HG03558 (cell line): ENCODE data around the gene WNT5B.
"Not testable (repeated sequence)": the region's sequence is repeated elsewhere in the genome, so short reads cannot be mapped to it uniquely, and the experiment has no call there.

ENCODE experiments used
- ATAC-seq: cut with Tn5 transposase; IDR thresholded peaks from one replicate; pipeline ENCODE4 v1.9.1; 2021; ENCODE audit warnings: moderate number of reproducible peaks; ENCODE audit not compliant: unreplicated experiment; ENCODE audit errors: extremely low read depth

Gene WNT5B

GRCh38 chr12:1595690-1596347 lies 33.2 kb upstream of the WNT5B start:
- no peak for ATAC-seq

- no peak for ATAC-seq
Measured at GRCh38 chr12:1598757-1599156, 30.3 kb upstream of the WNT5B start.

- ATAC-seq: not testable (repeated sequence)
Measured at GRCh38 chr12:1602706-1603105, 26.3 kb upstream of the WNT5B start.

GRCh38 chr12:1603269-1603993 lies 25.6 kb upstream of the WNT5B start:
- no peak for ATAC-seq

- no peak for ATAC-seq
Measured at GRCh38 chr12:1604464-1604863, 24.6 kb upstream of the WNT5B start.

- no peak for ATAC-seq
Measured at GRCh38 chr12:1605129-1606020, 23.7 kb upstream of the WNT5B start.

GRCh38 chr12:1606021-1606622 lies 22.9 kb upstream of the WNT5B start:
- ATAC-seq: no peak

GRCh38 chr12:1607940-1608712 lies 20.9 kb upstream of the WNT5B start:
- ATAC-seq: no peak

- ATAC-seq: no peak
Measured at GRCh38 chr12:1608713-1609119, 20.3 kb upstream of the WNT5B start.

GRCh38 chr12:1610072-1610643 lies 18.9 kb upstream of the WNT5B start:
- no peak for ATAC-seq

- no peak for ATAC-seq
Measured at GRCh38 chr12:1611803-1612572, 17.0 kb upstream of the WNT5B start.

- no peak for ATAC-seq
Measured at GRCh38 chr12:1613860-1614259, 15.2 kb upstream of the WNT5B start.

- no peak for ATAC-seq
Measured at GRCh38 chr12:1614360-1614759, 14.7 kb upstream of the WNT5B start.

- ATAC-seq: no peak
Measured at GRCh38 chr12:1616233-1617066, 12.6 kb upstream of the WNT5B start.

- no peak for ATAC-seq
Measured at GRCh38 chr12:1618489-1618888, 10.5 kb upstream of the WNT5B start.

GRCh38 chr12:1619159-1619558 lies 9.9 kb upstream of the WNT5B start:
- ATAC-seq: no peak

- ATAC-seq: no peak
Measured at GRCh38 chr12:1619587-1619986, 9.4 kb upstream of the WNT5B start.

GRCh38 chr12:1620092-1620491 lies 8.9 kb upstream of the WNT5B start:
- no peak for ATAC-seq
